Islet of Langerhans (tissue), 1 donor: ENCODE data around the gene MIXL1.
A peak's percentile ranks its signal among the peaks of the same experiment; 100 is the strongest.
"Not testable (repeated sequence)": the region's sequence is repeated elsewhere in the genome, so short reads cannot be mapped to it uniquely, and the experiment has no call there.

ENCODE experiments used
- FAIRE-seq: peaks from one replicate; lab custom pipeline; 2011; peaks lifted over from hg19 to GRCh38; lab: Jason Lieb, UNC

MIXL1 gene

DNA sequence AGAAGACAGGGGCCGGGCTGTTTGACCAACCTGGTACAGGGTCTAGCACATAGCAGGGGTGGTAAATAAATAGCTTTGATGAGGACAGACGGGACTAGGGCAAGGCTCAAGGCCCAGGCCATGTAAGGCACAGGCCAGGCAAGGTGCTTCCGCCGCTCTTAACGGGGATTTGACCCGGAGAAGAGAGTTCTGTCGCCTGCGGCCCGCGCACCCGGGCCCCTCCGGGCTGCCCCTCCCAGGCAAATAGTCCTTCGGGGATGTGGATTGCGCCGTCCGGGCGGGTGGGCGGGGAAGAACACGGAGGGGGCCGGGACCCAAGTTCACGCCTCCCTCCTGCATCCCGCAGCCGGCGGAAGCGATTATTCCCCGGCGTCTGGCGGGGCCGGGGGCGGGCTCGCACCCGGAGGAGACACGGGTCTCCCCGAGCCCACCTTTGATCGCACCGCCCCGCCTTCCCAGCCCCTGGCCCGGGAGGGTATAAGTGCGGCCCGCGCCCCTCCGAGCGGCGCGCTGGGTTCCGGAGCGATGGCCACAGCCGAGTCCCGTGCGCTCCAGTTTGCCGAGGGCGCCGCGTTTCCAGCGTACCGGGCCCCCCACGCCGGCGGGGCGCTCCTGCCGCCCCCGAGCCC is at the start of gene MIXL1:
MIXL1 (plus strand) TSS at position 508 of the 629 bp plus-strand sequence; CDS start at position 526, 18 bp downstream.
- no peak for FAIRE-seq

DNA sequence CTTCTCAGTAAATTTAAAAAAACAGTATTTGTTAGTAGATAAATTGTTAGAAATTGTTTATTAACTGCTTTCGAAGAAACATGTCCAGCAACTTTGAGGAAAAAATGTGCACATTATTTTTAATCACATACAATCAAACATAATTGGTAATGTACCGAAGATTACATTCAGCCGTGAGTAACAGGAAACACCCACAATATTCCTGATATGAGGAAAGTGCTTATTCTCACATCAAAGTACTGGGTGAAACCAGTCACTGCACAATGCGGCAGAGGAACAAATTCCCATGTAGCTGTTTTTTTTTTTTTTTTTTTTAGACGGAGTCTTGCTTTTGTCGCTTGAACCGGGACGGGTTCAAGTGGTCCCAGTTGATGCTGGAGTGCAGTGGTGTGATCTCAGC is 46.6 kb upstream of the MIXL1 start:
- no peak for FAIRE-seq

DNA sequence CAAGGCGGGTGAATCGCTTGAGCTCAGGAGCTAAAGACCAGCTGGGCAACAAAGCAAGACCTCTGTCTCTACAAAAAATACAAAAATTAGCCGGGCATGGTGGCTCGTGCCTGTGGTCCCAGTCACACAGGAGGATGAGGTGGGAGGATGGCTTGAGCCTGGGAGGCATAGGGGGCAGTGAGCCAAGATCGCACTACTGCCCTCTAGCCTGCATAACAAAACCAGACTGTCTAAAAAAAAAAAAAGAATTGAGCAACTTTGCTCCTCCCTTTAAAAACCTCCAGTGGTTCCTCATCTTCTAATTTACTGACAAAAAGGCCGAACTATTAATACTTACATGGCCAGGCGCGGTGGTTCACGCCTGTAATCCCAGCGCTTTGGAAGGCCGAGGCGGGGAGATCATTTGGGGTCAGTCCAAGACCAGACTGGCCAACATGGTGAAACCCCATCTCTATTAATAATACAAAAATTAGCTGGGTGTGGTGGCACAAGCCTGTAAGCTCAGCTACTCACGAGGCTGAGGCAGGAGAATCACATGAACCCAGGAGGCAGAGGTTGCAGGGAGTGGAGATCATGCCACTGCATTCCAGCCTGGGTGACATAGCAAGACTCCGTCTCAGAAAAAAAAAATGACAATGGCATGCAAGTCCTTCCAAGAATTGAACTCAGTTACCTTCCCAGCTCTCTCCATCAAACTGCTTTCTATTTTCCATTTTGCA is 41.3 kb upstream of the MIXL1 start:
- no peak for FAIRE-seq

DNA sequence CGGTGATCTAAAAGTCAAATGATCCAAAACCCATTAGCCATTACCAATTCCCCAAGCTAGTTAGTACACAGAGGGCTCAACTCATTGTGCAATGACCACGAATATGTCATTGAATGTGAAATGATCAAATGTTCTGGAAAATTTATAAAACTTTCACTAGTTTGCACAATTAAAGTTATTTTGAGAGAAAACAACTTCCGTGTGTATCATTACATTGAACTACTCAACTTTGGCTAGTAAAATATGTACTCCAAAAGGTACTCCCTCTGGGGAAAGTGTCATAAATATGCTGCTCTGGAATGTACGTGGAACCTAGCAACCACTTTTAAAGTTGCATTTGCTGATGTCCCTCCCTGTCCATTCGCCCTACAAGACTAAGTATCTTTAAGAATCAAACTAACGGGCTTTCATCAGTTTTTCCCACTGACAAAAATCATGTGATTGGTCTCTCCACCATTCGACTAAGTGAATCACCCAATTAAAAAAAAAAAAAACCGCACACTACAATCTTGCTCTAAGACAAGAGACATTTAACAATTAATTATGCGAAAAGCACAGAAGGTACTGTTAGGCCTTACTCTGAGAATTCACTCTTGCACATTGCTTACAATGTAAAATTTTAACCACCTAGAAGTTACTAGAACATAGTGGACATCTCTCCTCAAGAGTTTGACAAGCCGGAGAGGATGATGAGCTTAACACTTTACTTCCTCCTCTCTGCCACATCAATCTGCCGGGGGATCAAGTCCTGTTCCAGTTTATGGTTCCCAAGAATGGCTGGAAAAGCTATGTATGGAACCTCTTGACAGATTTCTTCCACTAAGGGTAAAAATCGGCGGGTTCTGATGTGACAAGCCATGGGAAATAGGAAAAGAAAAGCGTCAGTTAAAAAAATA is 38.1 kb upstream of the MIXL1 start:
- FAIRE-seq: no peak

DNA sequence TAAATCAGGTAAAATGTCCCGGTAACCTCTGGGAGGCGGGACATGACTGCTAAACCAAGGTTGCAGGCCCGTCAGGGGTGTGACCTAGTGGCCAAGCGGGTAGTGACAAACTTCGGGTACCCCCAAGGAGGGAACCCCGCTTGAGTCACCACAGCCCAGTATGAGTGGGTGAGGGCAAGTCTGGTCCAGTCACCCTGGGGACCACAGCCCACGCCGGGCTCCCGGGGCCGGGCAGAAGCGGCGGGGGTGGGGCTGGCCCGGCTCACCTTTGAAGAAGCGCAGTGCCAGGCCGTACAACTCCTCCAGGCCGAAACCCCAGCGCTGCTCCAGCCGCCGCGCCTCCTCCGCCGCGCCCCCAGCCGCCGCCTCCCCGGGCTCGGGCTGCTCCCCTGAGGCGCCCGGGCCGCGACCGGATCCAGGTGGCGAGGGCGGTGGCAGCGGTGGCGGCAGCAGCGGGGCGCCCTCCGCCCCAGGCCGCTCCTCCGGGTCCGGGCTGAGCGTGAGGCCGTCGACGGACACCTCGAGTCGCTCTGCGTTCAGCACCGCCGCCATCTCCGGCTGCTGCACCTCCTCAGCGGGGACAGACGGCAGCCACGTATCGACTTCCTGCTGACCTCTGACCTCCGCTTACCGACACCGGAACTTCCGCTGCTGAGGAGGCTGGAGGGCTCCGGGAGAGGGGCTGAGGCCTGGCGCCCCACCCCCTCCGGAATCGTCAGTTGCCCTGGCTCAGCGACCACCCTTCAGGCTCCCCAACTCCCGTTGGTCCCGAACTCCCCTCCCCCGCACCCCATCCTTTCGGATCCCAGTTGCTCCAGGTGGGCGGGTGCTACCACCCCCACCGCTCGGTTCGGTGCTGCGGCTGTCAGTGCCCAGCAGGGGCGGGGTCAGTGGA is 37.1 kb upstream of the MIXL1 start, which contains the start of gene ACBD3:
ACBD3 (minus strand) TSS at position 618 of the 895 bp plus-strand sequence; CDS start at position 552, 66 bp downstream.
- FAIRE-seq: no peak

DNA sequence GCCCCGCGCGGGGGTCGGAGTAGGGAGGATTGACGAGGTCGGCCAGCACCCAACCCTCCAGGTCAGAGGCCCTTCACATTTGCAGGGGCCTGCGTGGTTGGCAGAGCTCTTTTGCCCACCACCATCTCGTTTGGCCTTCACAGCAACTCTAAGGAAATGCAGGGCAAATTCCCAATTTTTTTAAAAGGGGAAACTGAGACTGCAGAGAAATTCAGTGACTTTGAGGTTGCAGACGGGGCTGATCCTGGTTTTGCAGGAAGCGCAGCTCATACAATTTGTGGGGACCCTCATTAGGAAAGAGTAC is 36.5 kb upstream of the MIXL1 start:
- no peak for FAIRE-seq

DNA sequence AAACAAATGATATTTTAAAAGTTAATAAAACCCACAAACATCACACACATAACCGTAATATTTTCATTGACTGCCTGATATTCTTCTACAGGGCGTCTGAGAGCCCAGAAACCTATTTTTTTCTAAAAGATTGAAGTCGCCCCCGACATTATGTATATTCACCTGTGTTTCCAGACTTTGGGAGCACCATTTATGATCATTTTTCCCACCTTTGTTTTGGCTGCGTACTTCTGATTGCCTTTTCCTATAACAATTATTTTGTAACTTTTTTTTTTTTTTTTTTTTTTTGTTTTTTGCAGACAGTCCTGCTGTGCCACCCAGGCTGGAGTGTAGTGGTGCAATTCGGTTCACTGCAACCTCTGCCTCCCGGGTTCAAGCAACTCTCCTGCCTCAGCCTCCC is 36.1 kb upstream of the MIXL1 start:
- peak; percentile 58 for FAIRE-seq

DNA sequence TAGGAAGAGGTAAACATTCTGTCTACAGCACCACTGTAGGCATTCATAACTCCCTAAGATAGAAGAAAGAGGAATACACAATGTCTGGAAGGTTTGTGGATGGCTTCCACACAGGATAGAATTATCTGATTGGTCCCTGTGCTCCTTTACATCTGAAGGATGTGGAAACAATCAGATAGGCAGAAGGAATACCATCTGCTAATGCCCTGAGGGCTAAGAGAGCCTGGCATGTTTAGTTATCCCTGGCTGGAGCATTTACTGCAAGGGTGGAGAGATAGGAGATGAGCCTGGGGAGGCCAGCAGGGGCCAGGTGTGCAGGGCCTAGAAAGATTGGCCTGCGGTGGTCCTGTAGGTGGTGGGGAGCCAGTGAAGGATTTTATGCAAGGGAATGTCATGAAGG is 28.3 kb upstream of the MIXL1 start:
- FAIRE-seq: no peak

DNA sequence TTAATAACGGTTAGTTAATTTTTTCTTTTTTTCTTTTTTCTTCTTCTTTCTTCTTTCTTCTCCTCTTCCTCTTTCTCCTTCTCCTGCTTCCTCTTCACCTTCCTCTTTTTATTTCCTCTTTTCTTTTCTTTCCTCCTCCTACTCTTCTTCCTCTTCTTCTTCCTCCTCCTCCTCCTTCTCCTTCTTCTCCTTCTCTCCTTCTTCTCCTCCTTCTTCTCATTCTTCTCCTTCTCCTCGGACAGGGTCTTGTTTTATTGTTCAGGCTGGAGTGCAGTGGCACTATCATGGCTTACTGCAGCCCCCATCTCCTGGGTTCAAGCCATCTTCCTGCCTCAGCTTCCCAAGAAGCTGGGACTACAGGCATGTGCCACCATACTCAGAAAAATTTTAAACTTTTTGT is 23.5 kb upstream of the MIXL1 start:
- no peak for FAIRE-seq

DNA sequence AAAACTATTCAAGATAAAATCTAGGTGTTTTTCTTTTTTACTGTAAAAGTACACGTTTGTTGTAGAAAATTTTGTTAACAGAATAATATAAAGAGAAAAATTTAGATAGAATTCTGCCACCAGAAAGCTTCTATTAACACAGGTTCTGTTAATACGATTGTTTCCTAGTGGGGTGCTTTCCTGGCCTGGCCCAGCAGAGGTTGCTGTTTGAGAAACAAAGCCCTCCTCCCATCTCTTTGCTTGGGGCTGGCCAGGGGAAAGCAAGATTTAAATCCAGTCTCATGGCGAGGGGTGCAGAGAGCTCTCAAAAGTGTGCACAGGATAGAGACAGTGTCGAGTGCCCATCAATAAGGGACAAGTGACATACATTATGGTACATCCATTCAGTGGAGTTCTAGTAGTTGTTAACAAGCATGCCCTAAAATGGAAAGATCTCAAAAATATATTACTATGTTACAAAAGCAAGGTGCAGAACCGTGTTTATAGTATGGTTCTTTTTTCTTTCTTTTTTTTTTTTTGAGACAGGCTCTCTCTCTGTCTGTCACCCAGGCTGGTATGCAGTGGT is 22.4 kb upstream of the MIXL1 start:
- no peak for FAIRE-seq

DNA sequence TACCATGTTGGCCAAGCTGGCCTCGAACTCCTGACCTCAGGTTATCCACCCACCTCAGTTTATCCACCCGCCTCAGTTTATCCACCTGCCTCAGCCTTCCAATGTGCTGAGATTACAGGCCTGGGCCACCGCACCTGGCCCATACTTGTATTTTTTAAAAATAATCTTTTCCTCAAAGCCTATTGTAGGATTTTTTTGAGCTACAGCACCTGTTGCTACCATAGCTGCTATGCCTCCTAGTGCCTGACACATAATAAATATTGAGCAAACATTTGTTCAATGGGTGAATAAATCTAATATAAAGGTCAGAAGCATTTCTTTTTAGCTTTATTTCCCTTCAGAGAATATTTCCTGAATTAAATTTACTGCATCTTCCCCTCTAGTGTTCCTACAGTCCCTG is 21.2 kb upstream of the MIXL1 start:
- no peak for FAIRE-seq

DNA sequence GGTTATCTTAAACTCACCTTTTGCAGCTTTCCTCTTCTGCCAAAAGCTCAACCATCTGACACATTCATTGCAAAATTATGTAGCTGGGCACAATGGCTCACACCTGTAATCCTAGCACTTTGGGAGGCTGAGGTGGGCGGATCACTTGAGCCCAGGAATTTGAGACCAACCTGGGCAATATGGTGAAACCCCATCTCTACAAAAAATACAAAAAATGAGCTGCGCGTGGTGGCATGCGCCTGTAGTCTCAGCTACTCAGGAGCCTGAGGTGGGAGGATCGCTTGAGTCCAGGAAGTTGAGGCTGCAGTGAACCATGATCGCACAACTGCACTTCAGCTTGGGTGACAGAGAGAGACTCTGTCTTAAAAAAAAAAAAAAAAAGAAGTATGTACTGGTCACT is 20.8 kb upstream of the MIXL1 start:
- FAIRE-seq: not testable (repeated sequence)

DNA sequence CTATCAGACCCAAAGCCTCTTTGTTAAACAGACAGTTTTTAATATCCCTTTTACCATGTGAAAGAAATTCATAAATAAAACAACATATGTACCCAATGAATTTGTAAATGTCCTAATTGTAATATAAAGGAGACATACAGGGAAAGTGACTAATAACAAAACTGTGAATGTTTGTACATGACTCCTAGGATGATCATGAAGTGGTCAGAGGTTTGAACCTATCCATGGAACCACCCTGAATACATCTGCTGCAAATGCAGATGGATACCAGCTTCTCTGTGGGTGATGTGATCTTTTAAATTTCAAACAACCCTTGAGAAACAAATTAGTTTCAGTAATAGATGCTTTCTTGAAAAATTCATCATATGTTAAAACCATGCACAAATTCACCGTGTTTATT is 20.2 kb upstream of the MIXL1 start:
- FAIRE-seq: no peak

DNA sequence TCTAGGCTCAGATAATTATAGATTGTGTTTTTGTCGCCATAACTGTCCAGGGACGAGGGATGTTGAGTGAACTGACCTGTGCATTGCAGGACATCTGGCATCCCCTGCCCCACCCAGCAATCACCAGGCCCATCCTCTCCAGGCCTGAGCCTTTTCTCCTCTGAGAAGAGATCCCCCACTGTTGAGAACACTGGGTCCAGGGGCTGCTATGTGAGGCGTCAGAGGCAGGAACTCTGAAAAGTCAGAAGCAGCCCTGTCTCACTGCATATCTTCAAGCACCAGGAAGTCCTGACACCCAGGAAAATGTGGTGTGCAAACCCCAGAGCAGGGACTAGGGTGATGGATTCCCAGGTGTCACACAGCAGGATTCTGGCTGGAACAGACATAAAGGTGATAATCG is 19.8 kb upstream of the MIXL1 start:
- FAIRE-seq: no peak

DNA sequence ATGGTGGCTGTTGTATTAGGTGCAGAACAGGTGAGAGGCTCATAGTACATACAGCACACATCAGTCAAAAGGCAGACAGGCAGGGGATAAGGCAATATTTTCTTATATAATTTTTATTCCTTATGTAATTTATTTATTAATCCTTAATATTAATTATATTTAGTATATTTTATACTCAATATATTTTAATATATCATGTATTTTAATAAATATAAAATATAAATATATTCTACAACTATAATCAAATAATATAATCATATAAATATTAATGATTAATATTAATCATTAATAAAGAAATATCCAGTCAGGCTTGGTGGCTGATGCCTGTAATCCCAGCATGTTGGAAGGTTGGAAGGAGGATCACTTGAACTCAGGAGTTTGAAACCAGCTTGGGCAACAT is 19.3 kb upstream of the MIXL1 start:
- no peak for FAIRE-seq

DNA sequence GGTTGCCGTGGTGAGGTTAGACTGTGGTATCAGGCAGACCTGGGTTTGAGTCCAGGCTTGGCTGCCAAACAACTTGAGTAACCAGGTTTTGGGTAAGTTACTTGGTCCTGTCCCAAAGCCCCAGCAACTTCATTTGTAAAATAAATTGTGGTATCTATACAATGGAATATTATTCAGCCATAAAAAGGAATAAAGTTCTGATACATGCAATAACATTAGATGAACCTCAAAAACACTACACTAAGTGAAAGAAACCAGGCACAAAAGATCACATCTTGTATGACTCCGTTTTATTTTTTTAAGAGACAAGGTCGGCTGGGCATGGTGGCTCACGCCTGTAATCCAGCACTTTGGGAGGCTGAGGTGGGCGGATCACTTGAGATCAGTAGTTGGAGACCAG is 16.4 kb upstream of the MIXL1 start:
- FAIRE-seq: no peak

DNA sequence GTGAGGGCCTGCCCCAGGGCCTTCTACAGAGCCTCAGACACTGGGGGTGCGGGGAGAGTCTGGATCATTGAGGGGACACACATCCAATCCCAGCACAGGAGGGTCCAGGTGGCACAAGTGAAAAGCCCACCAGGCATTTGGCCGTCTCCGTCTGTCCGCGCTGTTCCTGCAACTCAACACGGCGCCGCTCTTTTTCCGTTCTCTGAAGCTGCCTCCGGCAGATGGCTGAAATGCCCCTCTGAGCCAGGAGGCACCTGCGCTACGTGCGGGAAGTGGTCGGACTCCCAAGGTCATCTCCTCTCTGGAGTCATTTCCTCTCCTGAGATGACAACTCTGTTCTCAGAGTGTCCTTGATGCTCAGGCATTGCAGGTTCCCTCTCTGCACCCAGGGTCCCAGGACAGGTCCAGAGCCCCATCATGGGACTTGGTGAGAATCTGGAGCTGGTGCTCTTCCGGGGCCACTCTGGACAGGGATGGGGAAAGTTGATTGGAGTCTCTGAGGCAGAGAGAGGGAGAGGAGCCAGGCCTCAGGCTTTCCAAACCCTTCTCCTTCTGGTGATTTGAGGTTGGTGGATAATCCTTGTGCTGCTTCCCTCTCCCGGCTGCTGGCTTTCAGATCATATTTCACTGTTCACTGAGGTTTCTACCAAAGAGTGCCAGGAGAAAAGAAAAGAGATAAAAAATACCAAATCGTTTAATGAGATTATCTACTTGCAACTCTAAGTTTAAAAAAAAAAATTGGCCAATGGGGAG is 14.0 kb upstream of the MIXL1 start:
- FAIRE-seq: no peak

DNA sequence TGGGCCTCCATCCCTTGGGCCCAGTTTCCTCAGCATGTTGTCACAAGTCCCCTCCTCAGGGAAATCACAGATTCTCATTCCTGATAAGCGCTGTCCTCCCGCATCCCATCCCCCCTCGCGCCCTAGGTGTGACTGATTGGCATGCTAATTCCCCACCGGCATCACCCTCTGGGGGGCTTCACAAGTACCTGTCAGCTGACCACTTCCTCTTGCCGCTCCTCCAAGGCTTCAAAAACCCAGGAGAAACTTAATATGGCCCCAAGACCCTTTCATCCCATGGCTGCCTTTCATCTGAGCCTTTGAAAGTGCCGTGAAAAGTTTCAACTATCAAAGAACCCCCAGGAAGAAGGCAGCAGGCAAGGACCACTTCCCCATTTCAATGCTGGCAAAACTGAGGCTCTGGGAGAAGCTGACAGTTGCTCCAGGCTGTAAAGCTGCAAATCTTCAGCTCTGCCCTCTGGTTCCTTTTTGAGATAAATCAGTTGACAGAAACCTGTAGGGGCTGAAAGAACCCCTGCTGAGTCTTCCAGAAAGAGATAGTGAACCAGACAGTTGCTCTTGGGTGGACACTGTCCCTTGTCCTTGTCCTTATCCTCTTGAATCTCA is 12.8 kb upstream of the MIXL1 start:
- FAIRE-seq: no peak

DNA sequence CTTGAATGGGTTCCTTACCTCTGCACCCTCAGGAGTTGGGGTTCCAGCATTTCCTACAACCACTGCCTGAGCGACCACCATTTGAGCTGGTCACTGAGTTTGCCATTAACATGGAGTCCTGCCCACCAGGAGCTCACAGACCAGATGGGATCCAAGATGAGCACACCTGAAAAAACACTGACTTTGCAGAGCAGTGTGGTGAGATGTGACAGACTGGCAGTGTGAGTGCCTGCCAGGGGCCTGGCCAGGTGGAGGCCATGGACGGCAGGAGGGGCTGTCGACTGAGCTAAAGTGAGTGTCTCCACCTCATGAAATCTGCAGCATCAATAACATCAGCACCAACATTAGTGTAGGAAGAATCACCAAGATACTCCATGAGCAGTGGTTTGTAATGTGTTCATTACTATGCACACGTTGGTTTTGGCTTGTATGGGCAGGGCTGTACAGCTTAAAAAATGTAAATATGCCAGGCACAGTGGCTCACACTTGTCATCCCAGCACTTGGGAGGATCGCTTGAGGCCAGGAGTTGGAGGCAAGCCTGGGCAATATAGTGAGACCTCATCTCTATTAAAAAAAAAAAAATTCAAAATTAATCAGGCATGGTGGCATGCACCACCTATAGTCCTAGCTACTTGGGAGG is 12.2 kb upstream of the MIXL1 start:
- FAIRE-seq: no peak

DNA sequence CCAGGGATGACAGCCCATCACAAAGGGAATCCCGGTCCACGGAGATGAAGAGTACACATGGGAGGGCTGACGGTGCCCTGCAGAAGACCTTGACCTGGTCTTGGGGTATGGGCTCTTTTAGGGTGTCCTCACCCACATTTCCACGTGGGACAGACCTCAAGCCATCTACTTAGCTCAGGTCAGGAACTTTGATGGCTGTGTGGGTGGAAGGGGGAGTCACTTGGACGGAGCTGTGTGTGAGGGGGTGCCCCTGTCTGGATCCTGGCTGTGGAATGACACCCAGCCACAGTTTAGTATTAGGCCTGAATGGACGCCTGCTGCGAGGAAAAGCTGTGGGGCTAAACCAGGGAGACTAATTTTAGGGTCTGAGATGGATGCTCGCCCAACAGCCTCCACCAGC is 10.9 kb upstream of the MIXL1 start:
- FAIRE-seq: no peak
